GM12878 (cell line): Measurements from ENCODE around the gene SPATA46. TPM values are rescaled to one million over a fixed set of nuclear protein-coding genes. Genes with fewer than 3 reads are reported as not detected.

ENCODE experiments used
- ATAC-seq: fragments of 200-7000 bp; cut with Tn5 transposase; 3 replicates; pipeline ENCODE4 v1.9.1; 2020; ENCODE audit warnings: mild to moderate bottlenecking, moderate library complexity
- BruUV-seq: library from RNA; stranded (reverse); fragments of 400-500 nt; replicated peaks from 2 replicates; lab custom pipeline; 2021; lab: Mats Ljungman, UMichigan
- CTCF ChIA-PET: fragments of 300-600 bp; sonication (Branson Sonifier 250); formaldehyde crosslinking; extraction: SDS; loops from one replicate; lab custom pipeline; 2021; ENCODE audit warnings: inconsistent platforms; lab: Yijun Ruan, JAX
- POLR2A ChIA-PET: fragments of 350-600 bp; formaldehyde crosslinking; extraction: SDS; loops from one replicate; lab custom pipeline; 2021; ENCODE audit warnings: inconsistent platforms; lab: Charles Lee
- RAD21 ChIA-PET: fragments of 300-600 bp; sonication (Branson Sonifier 250); formaldehyde crosslinking; loops from one replicate; lab custom pipeline; 2023; ENCODE audit warnings: antibody characterized with exemption; ENCODE audit not compliant: unreplicated experiment; lab: Charles Lee
- SMC1A ChIA-PET: fragments of 300-600 bp; sonication (Branson Sonifier 250); formaldehyde crosslinking; loops from one replicate; lab custom pipeline; 2023; ENCODE audit not compliant: unreplicated experiment, uncharacterized antibody; lab: Charles Lee
- DNase-seq: peaks from one replicate; pipeline ENCODE4 v3.0.0-alpha.2; 2011; ENCODE audit warnings: low read depth, low spot score
- FAIRE-seq: peaks from 3 replicates; lab custom pipeline; 2011; peaks lifted over from hg19 to GRCh38; lab: Jason Lieb, UNC
- H2AFZ ChIP-seq: 2 replicates; pipeline ENCODE4 v1.6.0; 2011; ENCODE audit warnings: low read depth, low read length, control low read depth; ENCODE audit not compliant: control insufficient read depth
- H3K27ac ChIP-seq: 2 replicates; pipeline ENCODE4 v1.5.1; 2011; ENCODE audit warnings: control low read depth; ENCODE audit not compliant: control insufficient read depth, insufficient read depth
- H3K27me3 ChIP-seq, 2 experiments: replicated peaks in 1 of 2; 2 replicates each; pipeline versions ENCODE4 v1.6.0 to v1.6.1; 2011; ENCODE audit warnings: low read length in 1 of 2; ENCODE audit not compliant: control insufficient read depth in 2 of 2, insufficient read depth in 2 of 2
- H3K36me3 ChIP-seq, 2 experiments: 2 replicates each; pipeline ENCODE4 v1.5.1; 2011; ENCODE audit warnings: low read length in 1 of 2; ENCODE audit not compliant: control insufficient read depth in 2 of 2, insufficient read depth in 2 of 2
- H3K4me1 ChIP-seq: 2 replicates; pipeline ENCODE4 v1.6.1; 2011; ENCODE audit warnings: mild to moderate bottlenecking, low read length, moderate library complexity, mixed read lengths; ENCODE audit not compliant: control insufficient read depth, insufficient read depth
- H3K4me2 ChIP-seq: 2 replicates; pipeline ENCODE4 v1.6.0; 2011; ENCODE audit warnings: control low read depth; ENCODE audit not compliant: control insufficient read depth, insufficient read depth
- H3K4me3 ChIP-seq: fragments of 200-600 bp; sonication (generic); 2 replicates; pipeline ENCODE4 v1.5.1; 2016
- H3K79me2 ChIP-seq: 2 replicates; pipeline ENCODE4 v1.6.0; 2011; ENCODE audit warnings: low read length; ENCODE audit not compliant: control insufficient read depth, insufficient read depth
- H3K9ac ChIP-seq: 2 replicates; pipeline ENCODE4 v1.8.0; 2011; ENCODE audit warnings: low read length, control low read depth, mixed read lengths; ENCODE audit not compliant: control insufficient read depth, insufficient read depth
- H3K9me3 ChIP-seq: replicated peaks from 3 replicates; pipeline ENCODE4 v1.5.1; 2011; ENCODE audit warnings: mild to moderate bottlenecking, low read length; ENCODE audit not compliant: control insufficient read depth, insufficient read depth
- H4K20me1 ChIP-seq: 2 replicates; pipeline ENCODE4 v1.6.0; 2011; ENCODE audit not compliant: control insufficient read depth, insufficient read depth
- CEBPZ ChIP-seq: fragments of 150-350 bp; IDR thresholded peaks from 2 replicates; pipeline ENCODE4 v1.6.1; 2016; ENCODE audit warnings: low read depth, low read length
- DPF2 ChIP-seq: fragments of 450-650 bp; IDR thresholded peaks from 2 replicates; pipeline ENCODE4 v1.6.1; 2017; ENCODE audit warnings: mild to moderate bottlenecking
- E2F4 ChIP-seq: IDR thresholded peaks from 2 replicates; pipeline ENCODE4 v1.6.1; 2012; ENCODE audit warnings: low read depth, low read length, improper control_type of control experiment
- FOXM1 ChIP-seq: IDR thresholded peaks from 2 replicates; pipeline ENCODE4 v1.6.1; 2012; ENCODE audit warnings: low read depth, mild to moderate bottlenecking, inconsistent platforms, low read length, moderate library complexity
- HDAC6 ChIP-seq: fragments of 200-600 bp; sonication (generic); IDR thresholded peaks from one replicate; pipeline ENCODE4 v1.8.0; 2017; ENCODE audit warnings: antibody characterized with exemption; ENCODE audit not compliant: unreplicated experiment
- KDM1A ChIP-seq: fragments of 200-600 bp; sonication (generic); IDR thresholded peaks from 2 replicates; pipeline ENCODE4 v1.6.1; 2016; ENCODE audit warnings: borderline replicate concordance
- MEF2A ChIP-seq: IDR thresholded peaks from 2 replicates; pipeline ENCODE4 v1.6.1; 2011; ENCODE audit warnings: low read depth, mild to moderate bottlenecking, low read length, moderate library complexity; ENCODE audit not compliant: insufficient read depth
- NFXL1 ChIP-seq: fragments of 450-650 bp; IDR thresholded peaks from 2 replicates; pipeline ENCODE4 v1.6.1; 2017; ENCODE audit warnings: antibody characterized with exemption, mild to moderate bottlenecking, borderline replicate concordance
- PKNOX1 ChIP-seq: fragments of 450-650 bp; IDR thresholded peaks from 2 replicates; pipeline ENCODE4 v1.6.1; 2016; ENCODE audit warnings: mild to moderate bottlenecking
- RCOR1 ChIP-seq: conservative IDR thresholded peaks from 2 replicates; pipeline ENCODE4 v1.6.1; 2012; ENCODE audit warnings: low read depth, low read length, improper control_type of control experiment
- RFX5 ChIP-seq: IDR thresholded peaks from 2 replicates; pipeline ENCODE4 v1.6.1; 2011; ENCODE audit warnings: low read depth, low read length, improper control_type of control experiment
- SMAD5 ChIP-seq: IDR thresholded peaks from 2 replicates; pipeline ENCODE4 v1.6.1; 2016; ENCODE audit warnings: antibody characterized with exemption, low read depth
- SP1 ChIP-seq: IDR thresholded peaks from one replicate; pipeline ENCODE4 v1.6.1; 2011; ENCODE audit warnings: low read depth, low read length
- in situ Hi-C: fragments of 300-500 bp; cut with MboI; formaldehyde crosslinking; loops from 9 replicates; pipeline ENCODE4 v1.14.3; 2018; ENCODE audit warnings: mixed read lengths
- intact Hi-C: fragments of 100-400 bp; cut with micrococcal nuclease; formaldehyde crosslinking; loops from one replicate; pipeline ENCODE4 v1.14.2; 2022; ENCODE audit not compliant: unreplicated experiment
- polyA plus RNA-seq, 11 experiments: library from polyadenylated mRNA; depleted of rRNA in 4 of 11; unstranded in 6 of 11; stranded (reverse) in 5 of 11; fragments of >200 nt; fragmentation: Nextera tagmentation in 4 of 11; fragmentation: Illumina TruSeq in 1 of 11; extraction: Ambion mirVana in 4 of 11; extraction: Trizol in 1 of 11; gene quantifications; 1 replicate in 1 of 11; 2 replicates in 10 of 11; pipeline versions ENCODE4 v1.2.1 to v1.2.3, GENCODE V29; 2011 to 2016; ENCODE audit warnings: inconsistent platforms in 2 of 11, missing spikeins in 2 of 11, low read depth in 1 of 11
- total RNA-seq, 4 experiments: library from RNA; depleted of rRNA in 3 of 4; stranded (reverse); fragments of >200 nt in 3 of 4; fragmentation: Illumina TruSeq in 1 of 4; extraction: Trizol in 1 of 4; gene quantifications; 2 replicates each; pipeline versions ENCODE4 v1.2.1 to v1.2.3, GENCODE V29; 2013 to 2021

Gene SPATA46
- total and polyA plus RNA-seq, 10 of the 15 experiments (the other 5 are each of a cell fraction or from before 2014, with no cell fraction given), result not detected

- FAIRE-seq (no peak), DNase-seq (no peak)
- in situ Hi-C loops, result no loop called here
Observed at GRCh38 chr1:162328512-162328911, 48.1 kb downstream of the SPATA46 start.

More at GRCh38 chr1:162328512-162328911, 48.1 kb downstream of the SPATA46 start:
- ATAC-seq, result no peak
- BruUV-seq, result no TSS peak
- Histone ChIP-seq H4K20me1 (no peaks in the 10 kb centered on the region), H3K9ac (no peak overlapping the region), H2AFZ (no peak overlapping the region), H3K79me2 (no peaks in the 10 kb centered on the region), H3K4me2 (no peak overlapping the region), H3K4me3 (no peak overlapping the region), H3K27ac (no peak overlapping the region), H3K9me3 (no peaks in the 10 kb centered on the region), H3K4me1 (no peaks in the 10 kb centered on the region), H3K36me3 (no peaks in the 10 kb centered on the region), H3K27me3 (peaks cover 0 to 2% of the 10 kb centered on the region in 2 experiments; a peak in 2 of 4 replicates)
- POLR2A ChIA-PET, result no interaction called here
- SMC1A ChIA-PET, result no interaction called here
- RAD21 ChIA-PET, result no interaction called here
- TF ChIP-seq FOXM1 (no peak), DPF2 (no peak), SP1 (no peak), SMAD5 (no peak), HDAC6 (no peak), CEBPZ (no peak), NFXL1 (no peak), RFX5 (no peak), PKNOX1 (no peak), MEF2A (no peak), KDM1A (no peak), RCOR1 (no peak), E2F4 (no peak)
- intact Hi-C loops, result no loop called here
- CTCF ChIA-PET, result no interaction called here
